Keratinocyte (primary cell): ENCODE data around the gene MIPOL1. TPM values are rescaled to one million over a fixed set of nuclear protein-coding genes. Genes with fewer than 3 reads are reported as not detected.
A peak's percentile ranks its signal among the peaks of the same experiment; 100 is the strongest.

Experiments used
- DNase-seq: peaks from one replicate; pipeline ENCODE4 v3.0.0-alpha.2; 2011; ENCODE audit warnings: low read depth, missing footprints, low spot score
- FAIRE-seq: peaks from 2 replicates; lab custom pipeline; 2011; peaks lifted over from hg19 to GRCh38; lab: Jason Lieb, UNC
- H2AFZ ChIP-seq: 2 replicates; pipeline ENCODE4 v1.6.0; 2012; ENCODE audit warnings: low read length, control low read depth, inconsistent platforms; ENCODE audit not compliant: control insufficient read depth
- H3K27ac ChIP-seq: 2 replicates; pipeline ENCODE4 v1.5.1; 2011; ENCODE audit warnings: low read length; ENCODE audit not compliant: control insufficient read depth, insufficient read depth
- H3K27me3 ChIP-seq: 3 replicates; pipeline ENCODE4 v1.6.0; 2011; ENCODE audit warnings: low read length; ENCODE audit not compliant: control insufficient read depth, insufficient read depth; ENCODE audit errors: extremely low read depth
- H3K36me3 ChIP-seq, 2 experiments: 2 replicates in 1 of 2; 3 replicates in 1 of 2; pipeline ENCODE4 v1.5.1; 2011; ENCODE audit warnings: low read length in 2 of 2, mild to moderate bottlenecking in 1 of 2; ENCODE audit not compliant: control insufficient read depth in 2 of 2, insufficient read depth in 2 of 2; ENCODE audit errors: extremely low read depth in 1 of 2
- H3K4me1 ChIP-seq: 3 replicates; pipeline ENCODE4 v1.5.1; 2011; ENCODE audit warnings: low read length; ENCODE audit not compliant: control insufficient read depth, insufficient read depth; ENCODE audit errors: extremely low read depth
- H3K4me2 ChIP-seq: 3 replicates; pipeline ENCODE4 v1.6.0; 2011; ENCODE audit warnings: low read depth, low read length; ENCODE audit not compliant: control insufficient read depth, insufficient read depth; ENCODE audit errors: extremely low read depth
- H3K4me3 ChIP-seq, 3 experiments: fragments of 200-600 bp in 1 of 3; sonication (generic) in 1 of 3; 2 replicates in 2 of 3; 3 replicates in 1 of 3; pipeline ENCODE4 v1.5.1; 2011 to 2016; ENCODE audit warnings: low read length in 3 of 3, mild to moderate bottlenecking in 3 of 3, control low read depth in 2 of 3, inconsistent platforms in 1 of 3, low read depth in 1 of 3, mixed read lengths in 1 of 3, mixed run types in 1 of 3, moderate library complexity in 1 of 3; ENCODE audit not compliant: control insufficient read depth in 2 of 3, insufficient read depth in 2 of 3; ENCODE audit errors: extremely low read depth in 1 of 3
- H3K79me2 ChIP-seq: 2 replicates; pipeline ENCODE4 v1.6.0; 2012; ENCODE audit warnings: low read length; ENCODE audit not compliant: control insufficient read depth, insufficient read depth
- H3K9ac ChIP-seq: 3 replicates; pipeline ENCODE4 v1.6.0; 2011; ENCODE audit warnings: low read length; ENCODE audit not compliant: control insufficient read depth, insufficient read depth; ENCODE audit errors: extremely low read depth
- H3K9me1 ChIP-seq: 3 replicates; pipeline ENCODE4 v1.6.0; 2011; ENCODE audit warnings: low read length; ENCODE audit not compliant: control insufficient read depth, insufficient read depth; ENCODE audit errors: extremely low read depth
- H3K9me3 ChIP-seq: 2 replicates; pipeline ENCODE4 v1.5.1; 2012; ENCODE audit warnings: low read depth, low read length; ENCODE audit not compliant: control insufficient read depth
- H4K20me1 ChIP-seq: 3 replicates; pipeline ENCODE4 v1.6.0; 2011; ENCODE audit warnings: low read length; ENCODE audit not compliant: control insufficient read depth, insufficient read depth; ENCODE audit errors: extremely low read depth
- EZH2 ChIP-seq: IDR thresholded peaks from one replicate; pipeline ENCODE4 v1.6.1; 2012; ENCODE audit warnings: inconsistent platforms, mild to moderate bottlenecking, low read length, moderate library complexity
- dilution Hi-C: fragments of 300-500 bp; cut with MboI; formaldehyde crosslinking; loops from one replicate; pipeline ENCODE4 v1.7.0; 2020; ENCODE audit warnings: low sequenced_read_pairs; ENCODE audit not compliant: extremely low pct_ligation_motif_present
- polyA plus RNA-seq, 5 experiments: library from polyadenylated mRNA; depleted of rRNA in 3 of 5; stranded (reverse) in 3 of 5; stranded (forward) in 1 of 5; unstranded in 1 of 5; fragments of >200 nt; gene quantifications; 1 replicate in 1 of 5; 2 replicates in 3 of 5; 3 replicates in 1 of 5; pipeline versions ENCODE4 v1.2.1 to v1.2.3, GENCODE V29; 2011 to 2012; ENCODE audit warnings: missing spikeins in 2 of 5, low read depth in 1 of 5, low replicate concordance in 1 of 5
- TF ChIP-seq, protein P1 (sequence below), 3 experiments: IDR thresholded peaks in 1 of 3; conservative IDR thresholded peaks in 1 of 3; optimal IDR thresholded peaks in 1 of 3; 2 replicates in 2 of 3; 3 replicates in 1 of 3; pipeline versions ENCODE3 to v1.5.1; 2011; ENCODE audit warnings: low read length in 3 of 3, mild to moderate bottlenecking in 3 of 3, moderate library complexity in 2 of 3, control low read depth in 1 of 3, inconsistent platforms in 1 of 3; ENCODE audit not compliant: insufficient read depth in 2 of 3; ENCODE audit errors: extremely low read depth in 1 of 3

Gene MIPOL1
- polyA plus RNA-seq, 1 donor (not counting 4 experiments of a cell fraction or from before 2014, with no cell fraction given): 10.9 TPM

DNA sequence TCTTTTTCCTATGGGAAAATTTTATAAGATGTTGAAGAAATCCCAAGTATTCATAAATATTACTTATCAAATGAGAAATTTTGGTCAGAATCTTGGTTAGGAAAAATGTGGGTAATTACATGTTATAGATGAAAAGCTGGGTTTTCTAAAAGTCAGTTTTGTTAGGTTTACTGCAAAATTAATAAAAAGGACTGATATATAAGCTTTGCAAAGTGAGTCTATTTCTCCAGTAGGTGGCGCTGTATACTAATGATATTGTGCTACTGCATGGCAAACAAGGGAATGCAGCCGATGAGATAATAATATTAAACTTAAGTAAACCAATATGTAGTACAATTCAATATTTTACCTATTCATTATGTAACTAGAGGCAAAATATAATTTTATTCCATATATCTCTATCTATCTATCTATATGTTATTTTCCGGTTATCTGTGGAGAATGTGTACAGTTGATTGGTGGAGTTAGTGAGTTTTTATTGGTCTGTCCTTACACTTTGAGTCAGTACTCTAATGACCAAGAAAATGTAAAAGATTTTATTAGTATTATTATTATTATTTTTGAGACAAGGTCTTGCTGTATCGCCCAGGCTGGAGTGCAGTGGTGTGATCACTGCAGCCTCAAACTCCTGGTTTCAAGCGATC, 32.9 kb downstream of the MIPOL1 start:
- no peak overlapping the region for H3K4me3 ChIP-seq
- TF ChIP-seq, protein P1, sequence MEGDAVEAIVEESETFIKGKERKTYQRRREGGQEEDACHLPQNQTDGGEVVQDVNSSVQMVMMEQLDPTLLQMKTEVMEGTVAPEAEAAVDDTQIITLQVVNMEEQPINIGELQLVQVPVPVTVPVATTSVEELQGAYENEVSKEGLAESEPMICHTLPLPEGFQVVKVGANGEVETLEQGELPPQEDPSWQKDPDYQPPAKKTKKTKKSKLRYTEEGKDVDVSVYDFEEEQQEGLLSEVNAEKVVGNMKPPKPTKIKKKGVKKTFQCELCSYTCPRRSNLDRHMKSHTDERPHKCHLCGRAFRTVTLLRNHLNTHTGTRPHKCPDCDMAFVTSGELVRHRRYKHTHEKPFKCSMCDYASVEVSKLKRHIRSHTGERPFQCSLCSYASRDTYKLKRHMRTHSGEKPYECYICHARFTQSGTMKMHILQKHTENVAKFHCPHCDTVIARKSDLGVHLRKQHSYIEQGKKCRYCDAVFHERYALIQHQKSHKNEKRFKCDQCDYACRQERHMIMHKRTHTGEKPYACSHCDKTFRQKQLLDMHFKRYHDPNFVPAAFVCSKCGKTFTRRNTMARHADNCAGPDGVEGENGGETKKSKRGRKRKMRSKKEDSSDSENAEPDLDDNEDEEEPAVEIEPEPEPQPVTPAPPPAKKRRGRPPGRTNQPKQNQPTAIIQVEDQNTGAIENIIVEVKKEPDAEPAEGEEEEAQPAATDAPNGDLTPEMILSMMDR (optimal IDR thresholded peaks at IDR 0.05 in 1 of 3, IDR thresholded peaks at IDR 0.05 in 1 of 3, conservative IDR thresholded peaks at IDR 0.05 in 1 of 3; ENCODE audit: extremely low read depth in 1 of 3, insufficient read depth in 2 of 3, low read length in 3 of 3): peak in 2 of 3 experiments; percentile 55 to 56
- TF ChIP-seq EZH2: no peak
- dilution Hi-C loops: no loop called here
- FAIRE-seq: no peak
- no peaks in the 10 kb centered on the region for H3K4me1 ChIP-seq
- H2AFZ ChIP-seq: no peak overlapping the region
- no peaks in the 10 kb centered on the region for H3K36me3 ChIP-seq
- H3K9ac ChIP-seq: no peak overlapping the region
- H3K27me3 ChIP-seq: no peaks in the 10 kb centered on the region
- no peaks in the 10 kb centered on the region for H4K20me1 ChIP-seq
- H3K4me2 ChIP-seq: no peak overlapping the region
- peak; percentile 35 for DNase-seq
- no peak overlapping the region for H3K27ac ChIP-seq
- H3K79me2 ChIP-seq: no peaks in the 10 kb centered on the region
- no peaks in the 10 kb centered on the region for H3K9me1 ChIP-seq
- H3K9me3 ChIP-seq: no peaks in the 10 kb centered on the region

DNA sequence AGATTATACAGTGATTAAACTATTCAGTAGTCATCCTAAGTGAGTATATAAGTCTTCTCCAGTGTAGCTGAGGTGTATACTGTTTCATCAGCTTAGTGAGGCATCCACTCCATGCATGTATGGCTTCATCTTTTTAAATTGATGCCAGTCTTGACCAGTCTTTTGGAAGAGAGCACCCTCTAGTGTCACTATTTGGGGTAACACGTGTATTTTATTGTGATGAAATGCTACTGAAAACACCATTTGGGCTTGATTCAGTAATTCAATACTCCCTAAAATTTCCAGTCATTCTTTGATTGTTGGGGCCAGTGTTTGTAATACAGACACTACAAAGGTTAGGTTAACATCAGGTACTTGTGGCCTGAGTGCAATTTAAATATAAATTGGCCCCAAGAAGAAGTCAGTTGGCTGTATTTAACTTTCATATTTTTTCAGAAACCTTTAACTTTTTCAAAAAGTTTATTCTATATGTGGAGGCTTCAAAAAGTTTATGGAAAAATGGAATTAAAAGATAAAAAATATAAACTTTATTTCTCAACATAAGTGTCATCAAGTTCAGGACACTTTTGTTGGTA, 35.3 kb downstream of the MIPOL1 start:
- H3K4me2 ChIP-seq: no peak overlapping the region
- no peaks in the 10 kb centered on the region for H3K27me3 ChIP-seq
- H3K4me1 ChIP-seq: peaks cover 5% of the 10 kb centered on the region
- dilution Hi-C loops: no loop called here
- H3K36me3 ChIP-seq: no peaks in the 10 kb centered on the region
- H3K79me2 ChIP-seq: no peaks in the 10 kb centered on the region
- DNase-seq: peak; percentile 41
- TF ChIP-seq EZH2: no peak
- TF ChIP-seq, protein P1 (optimal IDR thresholded peaks at IDR 0.05 in 1 of 3, IDR thresholded peaks at IDR 0.05 in 1 of 3, conservative IDR thresholded peaks at IDR 0.05 in 1 of 3; ENCODE audit: extremely low read depth in 1 of 3, insufficient read depth in 2 of 3, low read length in 3 of 3): peak; percentile 35 to 66 (median 56)
- H3K4me3 ChIP-seq: no peak overlapping the region
- FAIRE-seq: peak; percentile 87
- H3K9me3 ChIP-seq: no peaks in the 10 kb centered on the region
- no peak overlapping the region for H3K9ac ChIP-seq
- no peaks in the 10 kb centered on the region for H3K9me1 ChIP-seq
- no peaks in the 10 kb centered on the region for H4K20me1 ChIP-seq
- H2AFZ ChIP-seq: no peak overlapping the region
- no peak overlapping the region for H3K27ac ChIP-seq
